ENCODE data around the gene PLEKHH1.

Gene PLEKHH1

GRCh38 chr14:67571991-67572323 is 38.9 kb downstream of the PLEKHH1 start:
- Histone ChIP-seq H3K4me3 (ENCODE audit: low read length) (no peak overlapping the region), H3K27me3 (ENCODE audit: control insufficient read depth, insufficient read depth, low read length) (no peaks in the 10 kb centered on the region), H3K9ac (ENCODE audit: low read length) (no peak overlapping the region), H3K9me3 (ENCODE audit: control insufficient read depth, low read length) (no peaks in the 10 kb centered on the region), H3K36me3 (ENCODE audit: control insufficient read depth, insufficient read depth, low read length) (peaks cover 7% of the 10 kb centered on the region), H3K4me1 (ENCODE audit: control insufficient read depth, insufficient read depth, low read length) (peaks cover 10% of the 10 kb centered on the region)

DNA sequence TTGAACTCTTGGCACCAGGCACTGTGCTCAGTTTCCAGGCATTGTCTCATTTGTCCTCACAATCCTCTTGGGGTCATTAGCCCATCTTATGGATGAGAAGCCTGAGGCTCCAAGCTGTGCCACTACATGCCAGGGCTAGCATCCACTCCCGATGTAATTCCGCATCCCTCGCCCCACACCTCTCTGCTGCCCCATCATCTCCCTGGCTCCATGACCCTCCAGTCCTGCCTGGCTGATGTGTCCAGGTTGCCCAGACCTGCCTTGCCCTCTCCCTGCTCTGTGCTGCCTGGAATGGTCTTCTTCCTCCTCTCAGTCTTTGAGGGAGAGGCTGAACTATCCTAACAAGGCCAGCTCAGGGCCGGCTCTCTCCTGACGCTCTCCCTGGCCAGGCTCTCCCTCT is 39.5 kb downstream of the PLEKHH1 start:
- H3K9me3 ChIP-seq (ENCODE audit: control insufficient read depth, low read length), result no peaks in the 10 kb centered on the region
- H3K9ac ChIP-seq (ENCODE audit: low read length), result no peak overlapping the region
- peaks cover 6% of the 10 kb centered on the region for H3K4me1 ChIP-seq (ENCODE audit: control insufficient read depth, insufficient read depth, low read length)
- H3K4me3 ChIP-seq (ENCODE audit: low read length), result no peak overlapping the region
- no peaks in the 10 kb centered on the region for H3K27me3 ChIP-seq (ENCODE audit: control insufficient read depth, insufficient read depth, low read length)
- peaks cover 7% of the 10 kb centered on the region for H3K36me3 ChIP-seq (ENCODE audit: control insufficient read depth, insufficient read depth, low read length)

DNA sequence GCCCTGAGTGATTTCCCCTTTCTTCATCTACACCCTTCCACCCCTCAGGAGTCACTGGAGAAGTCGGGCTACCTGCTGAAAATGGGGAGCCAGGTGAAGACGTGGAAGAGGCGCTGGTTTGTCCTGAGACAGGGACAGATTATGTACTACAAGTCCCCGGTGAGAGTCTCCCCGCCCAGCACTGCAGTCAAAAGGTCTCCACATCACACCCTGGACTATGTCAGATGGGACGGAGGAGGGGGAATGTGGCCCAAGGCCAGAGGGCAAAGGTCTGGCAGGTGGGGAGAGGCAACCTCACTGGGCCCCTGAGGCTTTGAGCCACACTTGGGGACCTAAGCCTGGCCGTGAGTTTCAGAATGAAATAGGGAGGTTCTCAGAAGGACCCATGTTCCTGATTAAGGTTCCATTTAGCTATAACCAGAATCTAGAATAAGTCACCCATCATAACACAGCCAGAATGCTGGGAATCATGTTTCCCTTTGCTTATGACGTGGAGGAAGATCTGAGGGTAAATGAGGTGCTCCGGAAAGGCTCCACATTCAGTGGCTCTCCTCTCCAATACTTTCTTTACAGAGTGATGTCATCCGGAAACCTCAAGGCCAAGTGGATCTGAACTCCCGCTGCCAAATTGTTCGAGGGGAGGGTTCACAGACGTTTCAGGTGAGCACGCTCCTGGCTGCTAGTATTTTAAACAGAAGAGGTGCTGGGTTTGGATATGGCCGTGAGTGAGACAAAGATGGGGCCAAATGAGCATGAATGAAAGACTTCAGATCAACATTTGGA is 40.3 kb downstream of the PLEKHH1 start:
- Histone ChIP-seq H3K27me3 (ENCODE audit: control insufficient read depth, insufficient read depth, low read length) (no peaks in the 10 kb centered on the region), H3K4me3 (ENCODE audit: low read length) (no peak overlapping the region), H3K9ac (ENCODE audit: low read length) (no peak overlapping the region), H3K9me3 (ENCODE audit: control insufficient read depth, low read length) (no peaks in the 10 kb centered on the region), H3K36me3 (ENCODE audit: control insufficient read depth, insufficient read depth, low read length) (peaks cover 7% of the 10 kb centered on the region), H3K4me1 (ENCODE audit: control insufficient read depth, insufficient read depth, low read length) (no peaks in the 10 kb centered on the region)

DNA sequence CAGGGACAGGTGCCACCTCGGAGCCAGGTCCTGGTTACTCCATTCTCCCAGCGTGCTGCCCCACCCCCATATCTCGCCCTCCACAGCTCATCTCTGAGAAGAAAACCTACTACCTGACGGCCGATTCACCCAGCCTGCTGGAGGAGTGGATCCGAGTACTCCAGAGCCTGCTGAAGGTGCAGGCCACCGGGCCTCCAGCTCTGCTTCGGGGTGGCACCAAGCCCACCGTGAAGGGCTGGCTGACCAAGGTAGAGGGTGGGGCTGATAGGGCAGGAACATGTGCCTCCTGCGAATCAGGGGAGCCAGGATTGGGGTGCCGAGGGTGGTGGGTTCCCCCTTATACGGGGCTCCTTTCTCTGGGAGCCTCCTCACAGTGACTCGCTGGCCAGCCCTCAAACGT is 41.1 kb downstream of the PLEKHH1 start:
- Histone ChIP-seq H3K36me3 (ENCODE audit: control insufficient read depth, insufficient read depth, low read length) (peaks cover 7% of the 10 kb centered on the region), H3K27me3 (ENCODE audit: control insufficient read depth, insufficient read depth, low read length) (no peaks in the 10 kb centered on the region), H3K9me3 (ENCODE audit: control insufficient read depth, low read length) (no peaks in the 10 kb centered on the region), H3K4me1 (ENCODE audit: control insufficient read depth, insufficient read depth, low read length) (no peaks in the 10 kb centered on the region), H3K4me3 (ENCODE audit: low read length) (no peak overlapping the region), H3K9ac (ENCODE audit: low read length) (no peak overlapping the region)

DNA sequence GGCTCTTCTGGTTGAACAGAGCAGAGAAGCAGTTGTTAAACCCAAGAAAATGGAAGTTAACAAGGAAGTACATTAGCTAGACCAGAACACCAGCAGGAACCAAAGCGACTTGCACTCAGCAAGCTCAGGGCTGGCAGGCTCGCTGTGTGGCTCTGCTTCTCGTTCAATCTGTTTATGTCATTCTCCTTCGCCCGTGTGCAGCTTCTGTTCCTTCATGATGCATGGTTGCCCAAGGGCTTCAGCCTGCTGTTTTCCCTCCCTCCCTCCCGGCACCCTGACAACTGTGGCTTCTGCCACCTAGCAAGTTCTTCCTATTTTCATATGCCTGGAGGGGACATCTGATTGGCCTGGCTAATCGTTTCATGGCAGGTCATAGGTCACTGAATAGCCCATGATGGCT is 41.7 kb downstream of the PLEKHH1 start:
- Histone ChIP-seq H3K4me1 (ENCODE audit: control insufficient read depth, insufficient read depth, low read length) (no peaks in the 10 kb centered on the region), H3K9me3 (ENCODE audit: control insufficient read depth, low read length) (no peaks in the 10 kb centered on the region), H3K9ac (ENCODE audit: low read length) (no peak overlapping the region), H3K4me3 (ENCODE audit: low read length) (no peak overlapping the region), H3K36me3 (ENCODE audit: control insufficient read depth, insufficient read depth, low read length) (peaks cover 7% of the 10 kb centered on the region), H3K27me3 (ENCODE audit: control insufficient read depth, insufficient read depth, low read length) (no peaks in the 10 kb centered on the region)

DNA sequence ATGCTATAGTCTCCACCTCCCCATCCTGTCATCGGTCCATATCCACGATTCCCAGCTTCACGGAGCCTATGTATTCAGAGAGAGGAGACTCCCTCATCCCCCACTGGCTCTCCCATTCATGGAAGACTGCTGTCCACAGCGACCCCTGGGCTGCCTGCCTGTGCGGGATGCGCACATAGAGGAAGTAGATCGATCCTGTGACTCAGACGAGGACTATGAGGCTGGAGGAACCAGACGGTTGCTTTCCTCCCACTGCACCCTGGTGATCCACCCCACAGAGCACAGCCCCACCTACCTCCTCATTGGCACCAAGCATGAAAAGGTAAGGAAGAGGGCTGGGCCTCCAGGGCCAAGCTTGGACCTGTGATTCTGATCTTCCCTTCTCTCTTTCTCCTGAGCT is 42.6 kb downstream of the PLEKHH1 start:
- Histone ChIP-seq H3K9ac (ENCODE audit: low read length) (no peak overlapping the region), H3K27me3 (ENCODE audit: control insufficient read depth, insufficient read depth, low read length) (no peaks in the 10 kb centered on the region), H3K36me3 (ENCODE audit: control insufficient read depth, insufficient read depth, low read length) (peaks cover 7% of the 10 kb centered on the region), H3K4me1 (ENCODE audit: control insufficient read depth, insufficient read depth, low read length) (no peaks in the 10 kb centered on the region), H3K4me3 (ENCODE audit: low read length) (no peak overlapping the region), H3K9me3 (ENCODE audit: control insufficient read depth, low read length) (no peaks in the 10 kb centered on the region)

GRCh38 chr14:67576216-67576955 is 43.3 kb downstream of the PLEKHH1 start:
- no peak overlapping the region for H3K9ac ChIP-seq (ENCODE audit: low read length)
- no peaks in the 10 kb centered on the region for H3K9me3 ChIP-seq (ENCODE audit: control insufficient read depth, low read length)
- H3K36me3 ChIP-seq (ENCODE audit: control insufficient read depth, insufficient read depth, low read length), result peaks cover 7% of the 10 kb centered on the region
- H3K27me3 ChIP-seq (ENCODE audit: control insufficient read depth, insufficient read depth, low read length), result no peaks in the 10 kb centered on the region
- no peaks in the 10 kb centered on the region for H3K4me1 ChIP-seq (ENCODE audit: control insufficient read depth, insufficient read depth, low read length)
- H3K4me3 ChIP-seq (ENCODE audit: low read length), result no peak overlapping the region

DNA sequence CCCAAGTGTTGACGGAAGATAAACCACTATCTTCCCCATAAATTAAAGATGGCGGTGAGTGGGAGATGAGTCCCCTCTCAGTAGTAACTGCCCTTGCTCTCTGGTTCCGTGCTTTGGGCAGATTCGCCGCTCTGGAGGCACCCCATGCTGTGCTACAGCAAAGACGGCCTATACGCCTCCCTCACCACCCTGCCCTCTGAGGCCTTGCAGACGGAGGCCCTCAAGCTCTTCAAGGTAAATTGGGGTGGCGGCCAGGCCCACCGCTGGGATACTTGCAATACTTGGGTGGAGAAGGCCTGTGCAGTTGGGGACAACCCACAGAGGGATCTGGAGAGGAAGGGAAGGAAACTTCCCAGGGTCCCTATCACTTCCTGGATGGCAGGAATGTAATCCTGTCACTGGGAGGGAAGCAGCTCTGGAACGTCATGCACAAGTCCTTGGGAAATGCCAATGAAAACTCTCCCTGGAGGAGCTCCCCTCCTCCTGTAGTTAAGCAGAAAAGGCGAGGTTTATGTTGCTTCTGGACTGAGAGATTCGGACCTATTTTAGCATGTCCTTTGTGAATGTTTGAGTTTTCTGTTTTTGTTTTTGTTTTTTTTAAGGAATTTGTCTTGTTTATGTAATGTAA is 44.2 kb downstream of the PLEKHH1 start:
- Histone ChIP-seq H3K27me3 (ENCODE audit: control insufficient read depth, insufficient read depth, low read length) (no peaks in the 10 kb centered on the region), H3K9me3 (ENCODE audit: control insufficient read depth, low read length) (no peaks in the 10 kb centered on the region), H3K4me3 (ENCODE audit: low read length) (no peak overlapping the region), H3K36me3 (ENCODE audit: control insufficient read depth, insufficient read depth, low read length) (peaks cover 7% of the 10 kb centered on the region), H3K4me1 (ENCODE audit: control insufficient read depth, insufficient read depth, low read length) (no peaks in the 10 kb centered on the region), H3K9ac (ENCODE audit: low read length) (no peak overlapping the region)

DNA sequence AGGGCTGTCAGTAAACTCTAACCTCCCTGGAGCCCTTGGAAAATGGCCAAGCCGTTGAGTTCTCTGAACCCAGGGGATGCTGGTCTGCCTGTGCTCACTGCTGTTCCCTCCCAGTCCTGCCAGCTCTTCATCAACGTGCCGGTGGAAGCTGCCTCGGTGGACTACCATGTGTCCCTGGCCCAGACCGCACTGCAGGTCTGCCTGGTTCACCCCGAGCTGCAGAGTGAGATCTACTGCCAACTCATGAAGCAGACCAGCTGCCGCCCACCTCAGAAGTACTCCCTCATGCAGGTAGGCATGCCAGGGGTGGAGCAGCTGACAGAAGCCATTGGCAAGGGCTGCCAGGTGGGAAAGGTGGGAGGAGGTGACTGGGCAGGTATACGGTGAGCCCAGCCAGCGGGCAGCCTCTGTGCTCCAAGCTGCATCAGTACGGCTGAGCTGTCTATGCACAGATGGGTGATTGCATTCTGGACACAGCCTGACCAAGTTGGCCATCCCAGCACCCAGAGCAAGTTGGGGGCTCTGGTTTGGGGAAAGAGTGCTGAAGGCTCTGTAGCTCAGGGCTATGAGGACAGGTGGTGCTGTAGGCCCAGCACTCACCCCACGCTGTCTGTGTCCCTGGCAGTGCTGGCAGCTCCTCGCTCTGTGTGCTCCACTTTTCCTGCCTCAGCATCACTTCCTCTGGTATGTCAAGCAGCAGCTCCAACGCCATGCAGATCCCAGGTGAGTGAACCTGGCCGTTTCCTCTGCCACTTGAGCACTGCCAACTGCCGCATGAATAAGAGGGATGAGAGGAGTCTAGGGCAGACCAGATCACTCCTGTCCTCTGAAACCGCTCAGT is 45.0 kb downstream of the PLEKHH1 start:
- no peak overlapping the region for H3K4me3 ChIP-seq (ENCODE audit: low read length)
- H3K9ac ChIP-seq (ENCODE audit: low read length), result no peak overlapping the region
- no peaks in the 10 kb centered on the region for H3K9me3 ChIP-seq (ENCODE audit: control insufficient read depth, low read length)
- peaks cover 7% of the 10 kb centered on the region for H3K36me3 ChIP-seq (ENCODE audit: control insufficient read depth, insufficient read depth, low read length)
- H3K4me1 ChIP-seq (ENCODE audit: control insufficient read depth, insufficient read depth, low read length), result no peaks in the 10 kb centered on the region
- no peaks in the 10 kb centered on the region for H3K27me3 ChIP-seq (ENCODE audit: control insufficient read depth, insufficient read depth, low read length)

DNA sequence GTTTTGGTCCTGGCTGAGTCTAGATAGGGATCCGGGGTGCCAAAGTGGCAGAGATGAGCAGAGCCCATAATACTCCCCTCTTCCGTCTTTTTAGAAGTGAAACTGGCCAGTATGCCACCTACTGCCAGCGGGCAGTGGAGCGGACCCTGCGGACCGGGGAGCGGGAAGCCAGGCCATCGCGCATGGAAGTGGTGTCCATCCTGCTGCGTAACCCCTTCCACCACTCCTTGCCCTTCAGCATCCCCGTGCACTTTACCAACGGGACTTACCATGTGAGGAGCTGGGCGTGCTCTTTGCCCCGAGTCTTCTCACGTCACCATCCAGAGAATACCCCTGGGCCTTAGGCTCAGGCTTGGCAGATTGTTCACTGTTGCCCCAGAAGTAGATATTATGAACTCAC is 46.0 kb downstream of the PLEKHH1 start:
- peaks cover 7% of the 10 kb centered on the region for H3K36me3 ChIP-seq (ENCODE audit: control insufficient read depth, insufficient read depth, low read length)
- no peak overlapping the region for H3K4me3 ChIP-seq (ENCODE audit: low read length)
- no peaks in the 10 kb centered on the region for H3K27me3 ChIP-seq (ENCODE audit: control insufficient read depth, insufficient read depth, low read length)
- H3K9ac ChIP-seq (ENCODE audit: low read length), result no peak overlapping the region
- no peaks in the 10 kb centered on the region for H3K9me3 ChIP-seq (ENCODE audit: control insufficient read depth, low read length)
- no peaks in the 10 kb centered on the region for H3K4me1 ChIP-seq (ENCODE audit: control insufficient read depth, insufficient read depth, low read length)

DNA sequence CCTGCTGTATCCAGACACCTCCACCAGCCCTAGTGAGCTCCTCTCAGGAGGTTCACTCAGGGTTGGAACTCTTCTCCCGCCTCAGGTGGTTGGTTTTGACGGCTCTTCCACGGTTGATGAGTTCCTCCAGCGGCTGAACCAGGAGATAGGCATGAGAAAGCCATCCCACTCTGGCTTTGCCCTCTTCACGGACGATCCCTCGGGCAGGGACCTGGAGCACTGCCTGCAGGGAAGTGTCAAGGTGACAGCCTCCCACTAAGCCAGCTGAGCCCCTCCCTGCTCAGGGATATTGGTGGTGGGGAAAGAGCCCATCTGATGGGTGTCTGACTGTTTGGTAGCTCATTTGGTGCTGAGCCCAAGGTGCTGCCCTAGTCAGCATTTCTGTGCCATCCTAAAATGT is 46.5 kb downstream of the PLEKHH1 start:
- no peak overlapping the region for H3K9ac ChIP-seq (ENCODE audit: low read length)
- H3K36me3 ChIP-seq (ENCODE audit: control insufficient read depth, insufficient read depth, low read length), result peaks cover 4% of the 10 kb centered on the region
- H3K4me1 ChIP-seq (ENCODE audit: control insufficient read depth, insufficient read depth, low read length), result no peaks in the 10 kb centered on the region
- no peak overlapping the region for H3K4me3 ChIP-seq (ENCODE audit: low read length)
- H3K27me3 ChIP-seq (ENCODE audit: control insufficient read depth, insufficient read depth, low read length), result no peaks in the 10 kb centered on the region
- H3K9me3 ChIP-seq (ENCODE audit: control insufficient read depth, low read length), result no peaks in the 10 kb centered on the region
